GM19099 (cell line): ENCODE results near the gene ZBTB48.

ENCODE experiments used
- POLR2A ChIP-seq: IDR thresholded peaks from 3 replicates; pipeline ENCODE4 v1.6.1; 2011; ENCODE audit warnings: low read depth; ENCODE audit not compliant: insufficient read length; ENCODE audit errors: extremely low read depth

ZBTB48 gene

GRCh38 chr1:6594977-6595740 lies 15.4 kb downstream of the ZBTB48 start:
- no peak for TF ChIP-seq POLR2A

- no peak for TF ChIP-seq POLR2A
Observed at GRCh38 chr1:6596351-6596750, 16.6 kb downstream of the ZBTB48 start.

GRCh38 chr1:6596886-6597776 lies 17.3 kb downstream of the ZBTB48 start:
- TF ChIP-seq POLR2A: no peak

- TF ChIP-seq POLR2A: no peak
Observed at GRCh38 chr1:6597777-6598131, 18.0 kb downstream of the ZBTB48 start.

GRCh38 chr1:6599141-6599975 lies 19.6 kb downstream of the ZBTB48 start:
- no peak for TF ChIP-seq POLR2A

GRCh38 chr1:6600410-6601048 lies 20.7 kb downstream of the ZBTB48 start:
- no peak for TF ChIP-seq POLR2A

- peak; percentile 11 for TF ChIP-seq POLR2A
Observed at GRCh38 chr1:6601049-6601922, 21.5 kb downstream of the ZBTB48 start.

- TF ChIP-seq POLR2A: no peak
Observed at GRCh38 chr1:6601923-6602668, 22.3 kb downstream of the ZBTB48 start.

GRCh38 chr1:6602669-6603237 lies 23.0 kb downstream of the ZBTB48 start, which contains the start of gene KLHL21:
Gene KLHL21, minus strand, starts transcription at chr1:6602869. Its CDS starts 52 bp downstream, at chr1:6602817.
- TF ChIP-seq POLR2A: peak; percentile 90

- TF ChIP-seq POLR2A: no peak
Observed at GRCh38 chr1:6603238-6603914, 23.6 kb downstream of the ZBTB48 start.

GRCh38 chr1:6603915-6604558 lies 24.2 kb downstream of the ZBTB48 start:
- TF ChIP-seq POLR2A: no peak
